Neural crest cell (in vitro differentiated cells): ENCODE results near the gene POLQ. TPM values are rescaled to one million over a fixed set of nuclear protein-coding genes. Genes with fewer than 3 reads are reported as not detected.
"Not testable (repeated sequence)": the region's sequence is repeated elsewhere in the genome, so short reads cannot be mapped to it uniquely, and the experiment has no call there.

ENCODE experiments used
- DNase-seq: peaks from one replicate; pipeline ENCODE4 v3.0.0; 2021; ENCODE audit warnings: low read depth, mixed read lengths, low spot score
- H3K27ac Mint-ChIP-seq: one replicate; pipeline ENCODE4 v1.8.0; 2021; ENCODE audit warnings: mild to moderate bottlenecking, mixed read lengths; ENCODE audit not compliant: unreplicated experiment
- H3K27me3 Mint-ChIP-seq: 2 replicates; pipeline ENCODE4 v1.8.0; 2021; ENCODE audit warnings: low read depth, mild to moderate bottlenecking, mixed read lengths
- H3K36me3 Mint-ChIP-seq: 2 replicates; pipeline ENCODE4 v1.8.0; 2021; ENCODE audit warnings: low read depth, mild to moderate bottlenecking, mixed read lengths
- H3K4me1 Mint-ChIP-seq: 2 replicates; pipeline ENCODE4 v1.8.0; 2021; ENCODE audit warnings: mixed read lengths
- H3K4me3 Mint-ChIP-seq: one replicate; pipeline ENCODE4 v1.8.0; 2021; ENCODE audit warnings: mild to moderate bottlenecking, mixed read lengths
- H3K9me3 Mint-ChIP-seq: 2 replicates; pipeline ENCODE4 v1.8.0; 2021; ENCODE audit warnings: mixed read lengths
- long read RNA-seq: library from polyadenylated mRNA; unstranded; transcript quantifications from one replicate; pipeline ENCODE4 v2.0.0, GENCODE V29; 2020
- total RNA-seq: library from RNA; stranded (reverse); gene quantifications from 2 replicates; pipeline ENCODE4 v1.2.1, GENCODE V29; 2021
- TF ChIP-seq, protein P1 (sequence below): fragments of 200-600 bp; sonication (generic); conservative IDR thresholded peaks from 2 replicates; pipeline ENCODE4 v1.5.0; 2021; ENCODE audit warnings: antibody characterized with exemption, mild to moderate bottlenecking

POLQ gene
- 16.9 and 17.8 TPM in 2 replicates for total RNA-seq
- long read RNA-seq, partial matches to known transcripts: 44 of 66 reads
- long read RNA-seq, other reads (novel, unspliced or antisense): 22 of 66 reads

GRCh38 chr3:121545574-121546455 lies at the start of gene POLQ:
Gene POLQ, minus strand, starts transcription at chr3:121545988. Its CDS starts 111 bp downstream, at chr3:121545877.
- Mint-ChIP-seq H3K36me3 (no peaks in the 10 kb centered on the region), H3K4me1 (peaks cover 17% of the 10 kb centered on the region), H3K9me3 (no peaks in the 10 kb centered on the region), H3K27ac (peak within 1 kb of the TSS; percentile 92), H3K27me3 (no peaks in the 10 kb centered on the region), H3K4me3 (peak within 1 kb of the TSS; percentile 91)
- DNase-seq: peak; percentile 70
- TF ChIP-seq, protein P1, sequence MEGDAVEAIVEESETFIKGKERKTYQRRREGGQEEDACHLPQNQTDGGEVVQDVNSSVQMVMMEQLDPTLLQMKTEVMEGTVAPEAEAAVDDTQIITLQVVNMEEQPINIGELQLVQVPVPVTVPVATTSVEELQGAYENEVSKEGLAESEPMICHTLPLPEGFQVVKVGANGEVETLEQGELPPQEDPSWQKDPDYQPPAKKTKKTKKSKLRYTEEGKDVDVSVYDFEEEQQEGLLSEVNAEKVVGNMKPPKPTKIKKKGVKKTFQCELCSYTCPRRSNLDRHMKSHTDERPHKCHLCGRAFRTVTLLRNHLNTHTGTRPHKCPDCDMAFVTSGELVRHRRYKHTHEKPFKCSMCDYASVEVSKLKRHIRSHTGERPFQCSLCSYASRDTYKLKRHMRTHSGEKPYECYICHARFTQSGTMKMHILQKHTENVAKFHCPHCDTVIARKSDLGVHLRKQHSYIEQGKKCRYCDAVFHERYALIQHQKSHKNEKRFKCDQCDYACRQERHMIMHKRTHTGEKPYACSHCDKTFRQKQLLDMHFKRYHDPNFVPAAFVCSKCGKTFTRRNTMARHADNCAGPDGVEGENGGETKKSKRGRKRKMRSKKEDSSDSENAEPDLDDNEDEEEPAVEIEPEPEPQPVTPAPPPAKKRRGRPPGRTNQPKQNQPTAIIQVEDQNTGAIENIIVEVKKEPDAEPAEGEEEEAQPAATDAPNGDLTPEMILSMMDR: no peak

GRCh38 chr3:121594850-121595249 lies 49.1 kb upstream of the POLQ start:
- Mint-ChIP-seq H3K36me3 (no peaks in the 10 kb centered on the region), H3K4me1 (no peaks in the 10 kb centered on the region), H3K9me3 (no peaks in the 10 kb centered on the region), H3K4me3 (no peak overlapping the region), H3K27ac (no peak overlapping the region), H3K27me3 (peaks cover 23% of the 10 kb centered on the region)
- DNase-seq: no peak
- TF ChIP-seq, protein P1: no peak

GRCh38 chr3:121593806-121594205 lies 48.0 kb upstream of the POLQ start:
- peaks cover 23% of the 10 kb centered on the region for H3K27me3 Mint-ChIP-seq
- H3K9me3 Mint-ChIP-seq, H3K36me3 Mint-ChIP-seq, DNase-seq, H3K27ac Mint-ChIP-seq, H3K4me3 Mint-ChIP-seq, H3K4me1 Mint-ChIP-seq: not testable (repeated sequence)

- H3K36me3 Mint-ChIP-seq: no peaks in the 10 kb centered on the region
- TF ChIP-seq, protein P1: no peak
- no peak for DNase-seq
- peaks cover 23% of the 10 kb centered on the region for H3K27me3 Mint-ChIP-seq
- no peak within 1 kb of the TSS for H3K4me3 Mint-ChIP-seq
- no peaks in the 10 kb centered on the region for H3K9me3 Mint-ChIP-seq
- no peak within 1 kb of the TSS for H3K27ac Mint-ChIP-seq
- no peaks in the 10 kb centered on the region for H3K4me1 Mint-ChIP-seq
These were observed 47.3 kb upstream of the POLQ start, which contains the start of gene FBXO40 for GRCh38 chr3:121592856-121593702. Gene FBXO40, plus strand, starts transcription at chr3:121593379. Its CDS starts 27,197 bp downstream, at chr3:121620576.

DNA sequence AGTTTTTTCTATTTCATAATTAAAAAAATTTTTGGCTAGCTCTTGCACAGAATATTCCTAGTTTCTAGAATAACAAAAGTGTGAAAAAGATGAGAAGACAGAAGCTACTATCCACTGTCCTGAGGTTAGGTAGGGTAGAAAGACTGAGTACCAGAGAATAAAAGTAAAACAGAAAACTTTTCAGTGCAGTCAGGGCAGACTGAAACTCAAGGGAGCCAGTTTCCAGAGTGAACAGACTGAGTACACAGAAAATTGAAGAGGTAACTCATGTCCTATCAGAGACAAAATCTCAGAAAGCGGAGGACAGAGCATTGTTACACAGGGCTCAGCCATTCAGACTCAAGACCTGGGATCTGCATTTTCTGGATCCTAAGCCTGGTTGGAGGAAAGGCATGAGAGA lies 38.6 kb upstream of the POLQ start:
- TF ChIP-seq, protein P1: no peak
- Mint-ChIP-seq H3K36me3 (no peaks in the 10 kb centered on the region), H3K4me3 (no peak overlapping the region), H3K9me3 (no peaks in the 10 kb centered on the region), H3K27ac (no peak overlapping the region), H3K27me3 (peaks cover 14% of the 10 kb centered on the region), H3K4me1 (no peaks in the 10 kb centered on the region)
- DNase-seq: no peak
